Myocyte (in vitro differentiated cells): Measurements from ENCODE around the gene WNT7B. TPM values are rescaled to one million over a fixed set of nuclear protein-coding genes. Genes with fewer than 3 reads are reported as not detected.

Experiments used
- DNase-seq: peaks from one replicate; pipeline ENCODE4 v3.0.0-alpha.2; 2012; ENCODE audit warnings: low read depth
- total RNA-seq: library from RNA; depleted of rRNA; stranded (reverse); fragments of >200 nt; gene quantifications from 2 replicates; pipeline ENCODE4 v1.2.3, GENCODE V29; 2014

Gene WNT7B
- total RNA-seq, 1 donor from 2014 or later = not detected

DNA sequence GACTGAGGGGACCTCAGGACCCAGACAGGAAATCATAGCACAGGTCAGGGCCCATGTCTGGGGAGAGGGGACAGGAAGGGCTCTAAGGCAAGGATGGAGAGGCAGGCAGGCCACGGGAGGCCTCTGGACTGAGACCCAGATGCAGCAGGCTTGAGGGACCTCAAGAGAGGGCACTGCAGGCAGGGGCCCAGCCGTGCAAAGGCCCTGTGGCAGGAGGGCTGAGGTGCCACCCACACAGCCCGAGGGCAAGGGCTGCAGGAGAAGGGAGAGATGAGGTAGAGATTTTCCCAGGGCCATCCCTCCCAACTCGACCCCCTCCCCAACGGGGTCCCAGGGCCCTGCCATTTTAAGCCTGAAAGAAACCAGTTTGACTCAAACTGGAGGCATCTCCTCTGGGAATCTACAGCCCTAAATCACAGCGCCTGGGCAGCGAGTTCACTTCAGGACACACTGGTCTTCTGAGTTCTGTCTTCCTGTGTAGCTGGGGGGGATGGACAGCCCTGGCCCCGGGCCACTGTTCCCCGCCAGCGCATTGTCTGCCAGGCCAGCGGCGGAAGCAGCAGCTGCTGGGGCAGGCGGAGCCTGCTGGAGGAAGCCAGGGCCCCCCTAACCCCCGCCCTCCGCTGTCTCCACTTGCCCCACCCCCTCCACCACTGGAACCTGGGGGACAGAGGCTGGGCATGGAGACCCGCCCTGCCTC is 20.3 kb upstream of the WNT7B start:
- DNase-seq = peak; percentile 98

DNA sequence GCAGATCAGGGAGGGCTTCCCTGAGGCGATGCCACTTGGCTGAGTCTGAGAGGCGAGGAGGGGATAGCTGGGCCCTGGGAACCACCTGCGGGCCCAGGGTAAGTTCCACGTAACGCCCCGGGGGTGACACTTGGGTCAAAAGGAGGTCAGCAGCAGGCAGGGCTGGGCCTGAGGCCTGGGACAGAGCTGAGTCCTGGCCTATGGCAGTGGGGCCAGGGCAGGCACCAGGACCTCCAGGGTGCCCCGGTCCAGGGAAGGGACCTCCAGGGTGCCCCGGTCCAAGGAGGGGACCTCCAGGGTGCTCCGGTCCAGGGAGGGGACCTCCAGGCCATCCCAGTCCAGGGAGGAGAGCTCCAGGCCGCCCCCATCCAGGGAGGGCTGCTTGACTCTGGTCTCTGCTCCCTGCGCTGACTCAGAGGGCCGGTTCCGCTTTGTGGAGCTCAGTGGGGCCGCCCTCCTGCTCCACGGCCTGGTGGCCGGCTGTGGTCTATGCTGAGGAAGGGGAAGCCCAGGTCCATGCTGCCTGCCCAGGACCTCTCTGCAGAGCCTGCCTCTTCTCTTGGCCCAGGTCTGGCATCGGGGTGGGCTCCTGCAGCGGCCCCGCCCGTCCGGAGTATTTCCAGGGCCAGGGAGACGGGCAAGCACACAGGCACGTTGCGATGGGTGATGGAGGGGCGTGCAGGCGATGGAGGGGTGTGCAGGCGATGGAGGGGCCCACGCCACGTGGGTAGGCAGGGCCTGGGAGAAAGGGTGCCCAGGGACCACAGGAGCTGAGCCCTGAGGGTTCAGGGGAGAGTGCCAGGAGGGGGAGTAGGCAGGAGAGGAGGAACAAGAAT is 19.5 kb upstream of the WNT7B start:
- peak; percentile 71 for DNase-seq

DNA sequence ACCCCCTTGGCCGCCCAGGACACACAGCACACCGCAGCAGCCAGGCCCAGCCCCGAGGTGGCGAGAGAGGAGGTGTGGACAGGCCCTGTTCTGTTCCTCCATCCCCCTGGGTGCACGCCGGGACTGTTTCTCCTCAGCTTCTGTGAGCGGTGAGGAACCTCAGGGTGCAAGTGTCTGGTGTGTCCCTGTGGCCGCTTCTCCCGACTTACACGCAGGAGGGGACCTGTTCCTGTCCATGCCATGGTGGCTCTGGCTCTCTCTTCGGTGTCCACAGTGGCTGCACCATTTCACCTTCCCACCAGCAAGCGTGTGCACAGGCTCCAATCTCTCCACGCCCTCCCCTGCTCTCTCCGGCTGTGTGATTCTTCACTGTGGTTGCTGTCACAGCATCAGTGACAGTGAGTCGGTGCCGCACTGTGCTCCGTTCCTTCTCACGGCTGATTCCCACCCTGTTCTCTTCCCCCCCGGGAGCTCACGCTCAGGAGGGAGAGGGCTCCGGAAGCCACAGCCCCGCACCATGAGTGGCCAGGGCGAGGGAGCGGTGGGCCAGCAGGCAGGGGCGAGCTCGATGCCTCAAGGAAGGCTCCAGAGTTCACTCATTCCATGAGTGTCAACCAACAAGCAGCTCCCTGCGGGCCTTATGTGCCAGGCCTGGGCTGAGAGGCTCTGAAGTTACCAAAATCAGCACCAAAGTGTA is 18.6 kb upstream of the WNT7B start:
- no peak for DNase-seq

DNA sequence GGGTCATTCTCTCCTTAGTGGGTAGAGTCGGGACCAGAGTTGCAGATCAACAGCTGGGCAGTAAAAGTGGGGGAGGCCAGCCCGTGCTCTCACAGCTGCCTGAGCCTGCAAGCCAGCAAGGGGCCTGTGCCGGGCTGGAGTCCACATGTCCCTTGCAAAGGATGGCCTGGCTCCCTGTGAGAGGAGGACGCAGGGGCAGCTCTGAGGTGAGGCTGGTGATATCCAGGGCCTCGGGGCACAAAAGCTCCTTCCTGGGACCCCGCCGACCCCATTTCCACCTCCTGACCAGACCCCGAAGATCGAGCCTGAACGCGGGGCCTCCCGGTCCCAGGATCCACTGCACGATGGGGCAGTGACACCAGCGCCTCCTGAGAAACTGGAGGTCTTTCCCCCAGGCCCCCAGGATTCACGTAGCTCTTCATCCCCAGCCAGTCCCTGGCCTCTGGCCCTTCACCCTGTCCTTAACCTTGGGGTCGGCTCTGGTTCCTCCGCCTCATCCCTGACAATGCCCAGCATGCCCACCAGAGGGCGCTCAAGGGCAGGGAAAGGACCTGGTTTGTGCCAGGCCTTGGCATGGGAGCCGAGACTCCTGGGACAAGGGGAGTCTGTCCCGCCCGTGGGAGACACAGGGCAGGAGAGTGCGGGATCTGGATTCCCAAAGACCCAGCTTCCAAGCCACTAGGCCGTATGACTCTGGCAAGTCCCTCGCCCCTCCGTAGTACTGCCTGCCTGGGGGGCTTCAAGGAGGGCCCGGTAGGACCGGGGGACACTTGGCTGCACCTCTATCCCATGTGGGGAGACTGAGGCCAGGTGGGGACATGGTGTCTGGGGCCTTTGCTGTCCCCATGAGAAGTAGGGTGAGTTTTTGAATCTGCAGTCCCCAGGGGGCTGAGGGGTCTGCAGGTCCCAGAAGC is 17.8 kb upstream of the WNT7B start:
- DNase-seq = peak; percentile 85

DNA sequence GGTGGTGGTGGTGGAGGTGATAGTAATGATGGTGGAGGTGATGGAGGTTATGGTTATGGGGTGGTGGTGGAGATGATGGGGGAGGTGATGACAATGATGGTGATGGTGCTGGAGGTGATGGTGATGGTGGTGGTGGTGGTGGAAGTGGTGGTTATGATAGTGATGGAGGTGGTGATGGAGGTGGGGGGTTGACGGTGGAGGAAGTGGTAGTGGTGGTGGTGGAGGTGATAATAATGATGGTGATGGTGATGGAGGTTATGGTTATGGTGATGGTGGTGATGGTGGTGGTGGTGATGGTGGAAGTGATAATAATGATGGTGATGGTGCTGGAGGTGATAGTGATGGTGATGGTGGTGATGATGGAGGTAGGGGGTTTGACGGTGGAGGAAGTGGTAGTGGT is 16.9 kb upstream of the WNT7B start:
- no peak for DNase-seq

DNA sequence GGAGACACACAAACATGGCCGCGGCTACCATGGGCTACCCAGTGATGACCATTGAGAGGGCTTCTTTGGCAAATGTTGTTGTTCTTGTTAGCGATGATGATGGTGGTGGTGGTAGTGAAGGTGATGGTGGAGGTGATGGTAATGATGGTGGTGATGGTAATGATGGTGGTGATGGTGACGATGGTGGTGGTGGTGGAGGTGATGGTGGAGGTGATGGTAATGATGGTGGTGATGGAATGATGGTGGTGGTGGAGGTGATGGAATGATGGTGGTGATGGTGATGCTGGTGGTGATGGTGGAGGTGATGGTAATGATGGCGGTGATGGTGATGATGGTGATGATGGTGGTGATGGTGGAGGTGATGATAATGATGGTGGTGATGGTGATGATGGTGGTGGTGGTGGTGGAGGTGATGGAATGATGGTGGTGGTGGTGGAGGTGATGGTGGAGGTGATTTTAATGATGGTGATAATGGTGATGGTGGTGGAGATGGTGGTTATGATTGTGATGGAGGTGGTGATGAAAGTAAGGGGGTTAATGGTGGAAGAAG is 16.3 kb upstream of the WNT7B start:
- DNase-seq = no peak

DNA sequence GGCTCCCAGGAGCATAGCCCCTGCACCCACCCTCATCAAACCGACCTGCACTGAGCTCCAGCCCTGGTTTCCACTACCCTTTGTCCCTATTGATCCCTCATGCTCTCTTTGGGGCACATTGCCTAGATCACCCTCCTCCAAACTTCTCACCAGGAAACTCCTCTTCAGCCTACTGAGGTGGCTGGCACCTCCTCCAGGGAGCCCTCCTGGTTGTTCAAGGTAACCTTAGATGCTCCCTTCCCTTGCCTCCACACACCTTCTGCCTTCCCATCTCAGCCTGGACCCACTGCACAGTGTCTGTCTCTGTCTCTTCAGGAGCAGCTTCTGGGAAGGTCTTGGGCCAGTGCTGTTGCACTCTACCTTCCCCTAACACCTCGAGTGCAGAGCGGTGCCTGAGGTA is 15.8 kb upstream of the WNT7B start:
- DNase-seq = no peak

DNA sequence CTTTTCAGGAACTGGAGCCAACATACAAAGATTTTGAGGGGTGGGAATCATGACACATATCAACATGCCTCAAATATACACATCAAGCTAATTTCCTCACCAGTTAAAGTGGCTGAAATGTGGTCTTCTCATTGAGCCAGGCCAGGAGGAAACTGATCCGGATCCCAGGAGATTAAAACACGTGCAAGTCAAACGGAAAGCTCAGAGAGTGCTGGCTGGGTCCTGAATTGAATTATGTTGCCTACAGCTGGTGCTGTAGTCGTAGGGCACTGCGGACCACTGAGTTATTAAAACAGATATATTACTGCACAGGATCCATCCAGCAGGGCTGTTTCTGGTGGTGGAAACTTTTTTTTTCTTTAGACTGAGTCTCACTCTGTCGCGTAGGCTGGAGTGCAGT is 14.1 kb upstream of the WNT7B start:
- DNase-seq = no peak

DNA sequence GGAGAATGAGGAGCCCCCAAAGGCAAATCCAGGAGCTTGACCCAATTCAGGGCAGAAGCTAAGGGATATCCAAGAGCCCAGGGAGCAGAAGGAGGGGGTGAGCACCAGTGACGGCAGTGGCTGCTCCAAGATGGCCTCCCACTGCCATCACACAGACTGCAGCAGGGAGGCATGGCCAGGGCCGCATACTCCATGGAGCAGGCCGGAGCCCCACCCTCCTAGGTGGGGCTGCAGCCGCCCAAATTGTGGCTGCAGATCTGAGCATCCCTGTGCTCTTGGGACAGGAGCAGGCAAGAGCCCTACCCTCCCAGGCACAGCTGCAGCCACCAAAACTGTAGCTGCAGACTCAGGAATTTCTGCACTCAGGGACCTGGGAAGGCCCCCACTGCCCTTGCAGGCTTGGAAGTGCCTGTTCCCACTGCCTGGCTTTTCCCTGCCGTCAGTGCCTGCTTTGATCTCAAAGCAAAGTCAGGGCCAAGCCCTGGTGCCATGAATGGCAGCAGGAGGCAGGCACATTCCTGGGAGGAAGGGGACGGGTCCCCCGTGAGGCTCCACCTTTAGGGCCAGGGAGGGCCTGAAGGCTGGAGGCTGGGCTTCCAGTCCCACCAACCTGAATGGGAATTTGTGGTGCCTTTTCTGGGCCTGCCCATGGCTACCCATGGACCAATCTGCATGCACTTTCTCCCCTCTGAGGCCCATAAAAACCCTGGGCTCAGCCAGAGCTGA is 10.3 kb upstream of the WNT7B start:
- no peak for DNase-seq

DNA sequence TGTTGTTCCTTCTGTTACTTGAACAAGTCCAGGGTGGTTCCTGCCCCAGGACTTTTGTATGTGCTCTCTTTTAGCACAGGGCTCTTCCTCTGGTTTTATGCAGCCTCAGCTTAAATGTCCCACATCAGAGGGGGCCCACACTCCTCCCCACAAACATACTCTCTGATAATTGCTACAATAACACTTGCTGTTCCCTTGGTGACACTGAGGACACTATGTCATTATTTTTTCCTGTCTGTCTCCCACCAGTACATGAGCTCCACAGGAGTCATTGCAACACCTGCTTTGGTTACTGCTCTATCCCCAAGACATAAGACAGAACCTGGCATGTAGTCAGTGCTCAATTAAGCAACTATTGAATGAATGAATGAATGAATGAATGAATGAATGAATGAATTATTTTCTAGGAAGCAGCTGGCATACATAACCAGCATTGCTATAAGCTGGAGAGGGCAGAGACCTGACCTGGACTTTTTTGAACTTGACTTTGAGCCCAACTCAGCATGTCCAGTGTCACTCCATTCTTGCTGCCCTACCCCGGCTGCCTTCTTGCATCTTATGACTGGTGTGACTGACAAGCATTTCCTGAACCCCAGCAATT is 7.5 kb upstream of the WNT7B start:
- no peak for DNase-seq

DNA sequence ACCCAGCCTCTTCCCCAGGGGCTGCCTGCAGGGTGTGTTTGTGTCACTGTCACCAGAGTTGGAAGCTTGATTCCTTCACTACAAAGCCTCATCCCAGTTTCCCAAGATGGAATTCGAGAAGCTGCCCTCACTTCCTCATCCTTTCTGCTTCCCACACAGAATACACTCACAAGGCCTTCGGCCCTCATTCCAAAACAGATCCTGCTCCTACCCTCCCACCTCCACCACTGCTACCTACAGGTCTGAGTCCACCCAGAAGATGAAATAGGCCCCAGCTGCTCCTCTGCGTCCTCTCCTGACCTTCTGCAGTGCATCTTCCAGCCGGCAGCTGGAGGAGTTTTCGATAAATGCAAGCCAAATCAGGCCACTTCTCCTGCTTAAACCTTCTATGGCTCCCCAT is 6.8 kb upstream of the WNT7B start:
- no peak for DNase-seq

DNA sequence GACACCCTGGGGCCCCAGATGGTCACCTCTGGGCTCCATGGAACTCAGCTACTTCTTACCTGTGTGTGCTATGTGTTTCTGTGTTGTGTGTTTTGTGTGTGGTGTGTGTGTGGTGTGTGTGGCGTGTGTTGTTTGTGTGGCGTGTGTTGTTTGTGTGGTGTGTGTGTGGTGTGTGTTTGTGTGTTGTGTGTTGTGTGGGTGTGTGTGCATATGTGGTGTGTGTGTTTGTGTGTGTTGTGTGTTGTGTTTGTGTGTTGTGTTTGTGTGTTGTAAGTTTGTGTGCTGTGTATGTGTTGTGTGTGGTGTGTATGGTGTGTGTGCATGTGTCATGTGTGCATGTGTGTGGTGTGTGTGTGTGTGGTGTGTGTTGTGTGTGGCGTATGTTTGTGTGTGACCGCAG is 3.8 kb upstream of the WNT7B start:
- DNase-seq = no peak

DNA sequence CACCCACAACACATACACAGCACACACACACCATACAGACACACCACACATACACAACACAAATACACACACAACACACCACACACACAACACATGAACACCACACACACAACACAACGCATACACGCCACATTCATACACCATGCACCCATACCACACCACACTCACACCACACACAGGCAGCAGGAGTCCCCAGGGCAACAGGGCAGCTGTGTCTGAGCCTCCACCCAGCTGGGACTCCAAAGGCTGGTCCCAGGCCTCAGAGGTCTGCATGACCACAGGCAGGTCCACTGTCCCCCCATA is 3.3 kb upstream of the WNT7B start:
- DNase-seq = no peak

DNA sequence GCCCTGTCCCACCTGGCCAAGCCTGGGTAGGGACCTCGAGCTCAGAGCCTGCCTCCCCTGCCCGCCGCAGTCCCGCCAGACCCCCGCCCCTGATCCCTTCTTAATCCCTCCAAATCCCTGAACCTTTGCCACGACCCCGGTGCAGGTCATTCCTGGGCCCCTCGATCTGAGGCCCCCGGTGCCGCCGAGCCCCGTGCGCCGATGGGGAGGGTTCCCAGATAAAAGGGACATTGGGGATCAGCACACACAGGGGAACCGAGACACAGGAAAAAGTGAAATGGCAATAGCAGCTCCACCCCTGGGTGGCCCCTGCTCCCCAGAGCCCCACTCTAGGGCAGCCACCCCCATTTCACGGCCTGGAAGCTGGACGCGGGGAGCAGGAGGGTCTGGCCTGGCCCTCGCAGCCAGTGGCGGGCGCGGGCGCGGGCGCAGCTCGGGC is 1.3 kb upstream of the WNT7B start:
- DNase-seq = no peak

DNA sequence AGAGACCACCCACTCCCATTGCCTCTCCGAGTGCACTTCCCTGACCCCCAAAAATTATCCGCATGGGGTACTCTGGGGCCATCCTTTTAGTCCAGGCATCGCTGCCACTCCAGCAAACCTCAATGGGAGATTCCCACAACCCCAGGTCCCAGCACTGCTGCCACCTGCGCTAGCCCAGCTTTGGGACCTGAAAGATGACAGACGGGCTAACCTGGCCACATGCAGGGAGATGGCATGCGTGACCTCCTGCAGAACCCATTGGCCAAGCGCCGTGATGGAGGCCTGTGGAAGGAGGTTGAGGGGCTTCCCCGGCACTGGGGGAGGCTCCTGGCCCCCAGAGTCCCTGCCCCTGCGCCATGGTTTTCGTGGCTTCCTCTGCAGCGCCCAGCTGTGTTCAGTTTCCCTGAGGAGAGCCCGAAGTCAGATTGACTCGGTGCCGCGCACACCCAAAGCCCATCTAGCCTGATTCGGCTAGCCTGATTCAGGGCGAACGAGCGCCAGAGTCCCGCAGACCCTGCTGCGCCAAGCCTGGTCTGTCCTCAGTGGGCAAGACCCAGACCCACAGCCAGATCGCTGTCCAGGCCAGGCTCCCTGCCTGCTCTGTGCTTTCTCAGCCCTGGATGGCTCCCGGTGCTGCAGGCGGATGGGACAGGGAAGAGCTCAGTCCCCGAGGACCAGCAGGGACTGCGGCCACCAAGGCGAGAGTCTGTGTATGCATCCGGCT is 751 bp upstream of the WNT7B start:
- DNase-seq = no peak

DNA sequence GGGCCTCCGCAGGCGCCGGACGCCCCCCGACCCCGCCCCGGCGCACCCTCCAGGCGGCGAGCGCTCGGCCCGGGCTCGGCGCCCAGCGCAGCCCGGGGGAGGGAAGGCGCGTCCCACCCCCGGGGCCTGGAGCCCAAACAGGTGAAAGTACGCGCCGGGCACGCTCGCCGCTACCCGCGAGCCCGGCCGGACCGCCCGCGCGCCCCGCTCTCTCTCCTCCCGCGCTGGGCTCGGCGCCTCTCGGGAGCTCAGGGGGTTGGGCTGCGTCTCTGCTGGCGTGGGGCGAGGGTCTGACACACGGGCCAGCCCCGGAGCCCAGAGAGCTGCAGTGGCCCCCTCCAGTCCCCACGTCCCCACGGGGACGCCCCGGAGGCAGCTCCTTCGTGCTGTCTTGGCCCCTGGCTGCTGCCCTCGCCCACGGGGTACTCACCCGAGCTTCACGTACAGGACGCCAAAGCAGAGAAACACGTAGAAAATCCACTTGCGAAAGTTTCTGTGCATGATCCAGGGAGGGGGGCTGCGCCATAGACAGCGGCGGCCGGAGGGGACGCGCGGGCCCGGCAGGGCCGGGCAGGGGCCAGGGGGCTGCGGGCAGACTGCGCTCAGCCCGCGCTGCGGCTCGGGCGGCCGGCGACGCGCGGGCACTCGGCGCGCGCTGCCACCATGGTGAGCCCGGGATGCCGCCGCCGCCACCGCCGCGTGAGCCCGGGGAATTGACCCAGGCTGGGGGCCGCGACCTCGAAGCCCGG is 534 bp downstream of the WNT7B start:
- DNase-seq = no peak

DNA sequence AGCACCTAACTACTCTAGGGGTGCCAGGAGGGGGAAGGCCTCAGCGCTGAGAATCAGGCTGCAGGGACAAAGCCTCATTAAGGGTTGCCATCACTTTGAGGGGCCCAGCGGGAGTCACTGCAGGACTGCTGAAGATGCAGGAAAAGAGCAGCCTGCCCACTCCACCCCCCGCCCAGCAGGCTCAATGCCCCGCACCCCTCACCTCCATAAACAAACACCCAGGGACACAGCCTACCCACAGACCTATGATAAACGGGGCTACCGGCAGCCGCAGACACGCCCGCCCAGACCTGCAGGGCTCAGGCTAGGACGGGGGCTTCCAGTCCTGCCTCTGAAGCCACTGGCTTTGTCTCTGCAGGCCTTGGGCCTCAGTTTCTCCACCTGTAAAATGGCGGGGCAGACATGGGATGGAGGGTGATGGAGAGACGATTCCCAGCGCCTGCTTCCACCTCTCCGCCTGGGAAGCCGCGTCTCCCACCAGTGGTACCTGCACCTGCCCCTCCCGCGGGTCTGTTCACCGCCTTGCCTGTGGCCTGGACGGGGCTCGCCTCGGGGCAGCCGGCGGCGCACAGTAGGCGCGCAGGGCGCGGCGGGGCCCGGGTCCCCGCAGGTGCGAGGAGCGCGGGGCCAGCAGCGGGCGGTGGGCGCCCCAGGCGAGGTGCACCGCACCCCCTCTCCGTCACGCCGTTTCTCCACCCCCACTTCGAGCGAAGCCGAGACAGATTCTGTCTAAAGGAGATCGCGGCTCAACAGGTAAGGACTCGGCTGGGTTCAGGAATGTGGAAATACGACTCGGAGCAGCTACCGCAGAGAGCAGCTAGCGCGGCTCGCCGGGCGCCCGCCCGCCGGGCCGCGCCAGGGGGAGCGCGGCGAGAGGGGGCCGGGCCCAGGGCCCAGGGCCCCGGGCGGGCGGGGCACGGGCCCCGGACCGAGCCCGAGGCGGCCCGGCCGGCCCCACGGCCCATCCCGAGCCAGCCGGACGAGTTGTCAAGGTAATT is 1.5 kb downstream of the WNT7B start:
- no peak for DNase-seq
